GM12864 (cell line): ENCODE measurements around the gene CFAP97D2.

Experiments
- DNase-seq: peaks from one replicate; pipeline ENCODE4 v3.0.0-alpha.2; 2011; ENCODE audit warnings: low read depth
- H3K4me3 ChIP-seq: 2 replicates; pipeline ENCODE4 v1.5.1; 2011; ENCODE audit warnings: mild to moderate bottlenecking, low read depth, low read length, control low read depth
- CTCF ChIP-seq: IDR thresholded peaks from 2 replicates; pipeline ENCODE4 v1.5.1; 2011; ENCODE audit warnings: low read depth, mild to moderate bottlenecking, moderate library complexity, low read length, control low read depth, inconsistent platforms; ENCODE audit errors: missing control alignments

The CFAP97D2 gene

GRCh38 chr13:114134111-114134943, 44.7 kb upstream of the CFAP97D2 start:
- no peak for DNase-seq
- H3K4me3 ChIP-seq = no peak overlapping the region
- TF ChIP-seq CTCF = no peak

DNA sequence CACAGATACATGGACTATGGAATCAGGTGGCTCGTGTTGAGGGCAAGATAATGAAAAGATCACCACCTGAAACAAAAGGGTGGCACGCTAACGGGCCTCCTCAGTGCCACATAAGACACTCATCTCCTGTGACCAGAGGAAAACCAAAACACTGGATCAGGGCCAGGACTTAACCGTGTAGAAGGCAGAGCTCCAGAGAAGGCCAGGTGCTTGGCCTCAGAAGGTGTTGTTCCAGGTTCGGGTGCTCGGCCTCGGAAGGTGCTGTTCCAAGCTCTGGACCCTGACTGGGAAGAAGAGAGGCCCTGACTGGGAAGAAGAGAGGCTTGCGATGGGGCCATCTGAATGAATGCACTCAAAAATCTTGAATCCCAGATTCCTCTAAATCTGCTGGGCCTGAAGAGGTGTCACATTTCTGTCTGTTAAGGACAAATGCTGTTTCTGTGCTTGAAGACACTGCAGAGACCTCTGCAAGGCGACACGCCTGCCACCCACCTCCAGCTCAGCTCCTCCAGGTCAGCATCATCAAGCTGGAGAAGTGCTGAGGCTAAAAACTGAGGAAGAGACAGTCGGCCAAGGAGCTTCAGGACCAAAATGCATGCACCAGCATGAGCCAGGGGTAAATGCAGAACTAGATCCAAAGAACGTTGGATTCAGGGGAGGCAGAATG, 44.0 kb upstream of the CFAP97D2 start:
- H3K4me3 ChIP-seq = no peak overlapping the region
- no peak for DNase-seq
- TF ChIP-seq CTCF = no peak

DNA sequence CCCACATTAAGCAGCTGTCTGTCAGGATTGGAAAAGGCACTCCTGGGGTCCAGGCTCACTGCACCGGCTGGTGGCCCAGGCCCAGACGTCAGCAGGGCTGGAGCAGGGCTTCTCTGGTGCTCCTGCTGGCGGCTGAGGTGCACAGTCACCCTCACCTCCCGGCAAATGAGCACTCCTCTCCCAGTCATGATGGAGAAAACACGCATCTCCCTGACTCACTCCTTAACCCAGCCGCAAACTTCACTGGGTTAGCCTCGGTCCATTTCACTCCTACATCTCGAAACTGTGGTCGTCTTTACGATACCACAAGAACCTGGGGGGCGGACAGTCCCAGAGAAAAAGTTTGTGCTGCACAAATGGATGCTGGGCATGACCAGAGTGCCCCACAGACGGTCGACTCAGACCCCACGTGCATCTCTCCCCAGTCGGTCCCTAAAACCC, 43.3 kb upstream of the CFAP97D2 start:
- TF ChIP-seq CTCF = no peak
- no peak for DNase-seq
- H3K4me3 ChIP-seq = no peak overlapping the region

DNA sequence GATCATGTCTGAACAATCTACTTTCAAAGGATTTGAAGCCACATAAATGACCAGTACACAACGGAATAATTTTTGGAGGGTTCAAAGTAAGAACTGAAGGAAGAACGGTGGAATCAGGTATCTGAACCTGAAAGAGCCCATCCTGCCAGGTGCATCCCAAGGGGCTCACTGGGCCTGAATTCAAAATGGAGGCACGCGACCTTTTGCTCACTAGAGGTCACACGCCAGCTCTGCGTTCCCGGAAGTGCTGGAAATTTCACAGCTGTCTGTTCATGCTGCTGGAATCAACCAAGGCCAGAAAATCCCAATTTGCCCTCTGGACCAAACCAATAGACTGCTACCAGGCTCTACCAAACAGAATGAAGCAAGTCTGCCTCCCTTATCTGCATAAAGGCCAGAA, 42.5 kb upstream of the CFAP97D2 start:
- no peak for TF ChIP-seq CTCF
- H3K4me3 ChIP-seq = no peak overlapping the region
- DNase-seq = no peak

GRCh38 chr13:114140131-114140905, 38.7 kb upstream of the CFAP97D2 start:
- no peak for TF ChIP-seq CTCF
- no peak overlapping the region for H3K4me3 ChIP-seq
- DNase-seq = no peak

- no peak for DNase-seq
- TF ChIP-seq CTCF = no peak
- H3K4me3 ChIP-seq = no peak overlapping the region
These were observed 38.2 kb upstream of the CFAP97D2 start for GRCh38 chr13:114140906-114141250.
